Loucy (cell line): ENCODE measurements around the gene ZNF211.

Source experiments
- H2AFZ ChIP-seq: fragments of 200-600 bp; sonication (generic); 2 replicates; pipeline ENCODE4 v1.6.0; 2016; ENCODE audit warnings: antibody characterized with exemption, mild to moderate bottlenecking, low read length, moderate library complexity
- H3F3A ChIP-seq: fragments of 200-600 bp; 2 replicates; pipeline ENCODE4 v1.6.0; 2016; ENCODE audit warnings: antibody characterized with exemption, low read depth, mild to moderate bottlenecking
- H3K27me3 ChIP-seq: fragments of 200-600 bp; sonication (generic); 2 replicates; pipeline ENCODE4 v1.6.1; 2014; ENCODE audit warnings: low read length, mild to moderate bottlenecking; ENCODE audit not compliant: insufficient read depth, poor library complexity, severe bottlenecking
- H3K36me3 ChIP-seq: fragments of 200-600 bp; sonication (generic); 2 replicates; pipeline ENCODE4 v1.6.1; 2016; ENCODE audit warnings: low read length; ENCODE audit not compliant: insufficient read depth
- H3K4me1 ChIP-seq: fragments of 200-600 bp; sonication (generic); 2 replicates; pipeline ENCODE4 v1.5.1; 2014; ENCODE audit warnings: low read length, mild to moderate bottlenecking; ENCODE audit not compliant: insufficient read depth, poor library complexity, severe bottlenecking
- H3K4me2 ChIP-seq: fragments of 200-600 bp; sonication (generic); 2 replicates; pipeline ENCODE4 v1.6.0; 2014; ENCODE audit warnings: antibody characterized with exemption, low read length, low read depth, mild to moderate bottlenecking; ENCODE audit not compliant: poor library complexity, severe bottlenecking
- H3K4me3 ChIP-seq: fragments of 200-600 bp; sonication (generic); 2 replicates; pipeline ENCODE4 v1.5.1; 2014; ENCODE audit warnings: low read length, mild to moderate bottlenecking, mixed read lengths; ENCODE audit not compliant: poor library complexity, severe bottlenecking
- H3K79me2 ChIP-seq: fragments of 200-600 bp; sonication (generic); 2 replicates; pipeline ENCODE4 v1.6.1; 2014; ENCODE audit warnings: low read length; ENCODE audit not compliant: insufficient read depth
- H3K9ac ChIP-seq: fragments of 200-600 bp; sonication (generic); 2 replicates; pipeline ENCODE4 v1.6.0; 2014; ENCODE audit warnings: mild to moderate bottlenecking, low read depth, low read length, moderate library complexity; ENCODE audit not compliant: poor library complexity, severe bottlenecking
- H3K9me2 ChIP-seq: fragments of 200-600 bp; sonication (generic); replicated peaks from 2 replicates; pipeline ENCODE4 v1.6.1; 2016; ENCODE audit warnings: low read depth, low read length, mixed read lengths
- H3K9me3 ChIP-seq: fragments of 200-600 bp; sonication (generic); 2 replicates; pipeline ENCODE4 v1.6.1; 2014; ENCODE audit warnings: mild to moderate bottlenecking, antibody characterized with exemption, low read length, low read depth; ENCODE audit not compliant: insufficient read depth
- H4K20me1 ChIP-seq: fragments of 200-600 bp; sonication (generic); 2 replicates; pipeline ENCODE4 v1.6.0; 2014; ENCODE audit warnings: antibody characterized with exemption, low read length, mild to moderate bottlenecking; ENCODE audit not compliant: insufficient read depth, poor library complexity, severe bottlenecking
- CTCF ChIP-seq: fragments of 200-600 bp; sonication (generic); conservative IDR thresholded peaks from 2 replicates; pipeline ENCODE4 v1.5.1; 2014; ENCODE audit warnings: mild to moderate bottlenecking, antibody characterized with exemption, low read length
- EZH2phosphoT487 ChIP-seq: fragments of 200-600 bp; IDR thresholded peaks from 2 replicates; pipeline ENCODE4 v1.6.1; 2018; ENCODE audit warnings: antibody characterized with exemption, mild to moderate bottlenecking, moderate library complexity, borderline replicate concordance

ZNF211 gene

DNA sequence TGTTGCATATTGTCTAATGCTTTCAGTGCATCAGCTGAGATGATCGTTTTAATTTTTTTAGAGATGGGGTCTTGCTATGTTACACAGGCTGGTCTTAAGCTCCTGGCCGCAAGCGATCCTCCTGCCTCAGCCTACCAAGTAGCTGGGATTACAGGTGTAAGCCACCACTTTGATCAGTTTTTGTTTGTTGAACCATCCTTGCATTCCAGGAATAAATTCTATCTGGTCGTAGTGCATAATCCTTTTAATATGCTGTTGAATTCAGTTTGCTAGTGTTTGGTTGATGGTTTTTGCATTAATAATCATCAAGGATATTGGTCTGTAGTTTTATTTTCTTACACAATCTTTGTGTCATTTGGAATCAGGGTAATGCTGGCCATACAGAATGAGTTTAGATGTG is 4.4 kb downstream of the ZNF211 start:
- H3K4me3 ChIP-seq, result no peak overlapping the region
- no peak overlapping the region for H3K4me2 ChIP-seq
- H3K27me3 ChIP-seq, result no peaks in the 10 kb centered on the region
- no peak for TF ChIP-seq CTCF
- TF ChIP-seq EZH2phosphoT487, result no peak
- H2AFZ ChIP-seq, result no peak overlapping the region
- peaks cover 16% of the 10 kb centered on the region for H3K4me1 ChIP-seq
- no peaks in the 10 kb centered on the region for H3F3A ChIP-seq
- peaks cover 14% of the 10 kb centered on the region for H3K79me2 ChIP-seq
- peaks cover 44% of the 10 kb centered on the region for H3K36me3 ChIP-seq
- H3K9me3 ChIP-seq, result peaks cover 41% of the 10 kb centered on the region
- H3K9me2 ChIP-seq, result no peaks in the 10 kb centered on the region
- no peak overlapping the region for H3K9ac ChIP-seq
- H4K20me1 ChIP-seq, result no peaks in the 10 kb centered on the region

- no peaks in the 10 kb centered on the region for H3F3A ChIP-seq
- no peak overlapping the region for H3K4me3 ChIP-seq
- peaks cover 43% of the 10 kb centered on the region for H3K36me3 ChIP-seq
- no peaks in the 10 kb centered on the region for H3K27me3 ChIP-seq
- TF ChIP-seq CTCF (no peak), EZH2phosphoT487 (no peak)
- H3K9ac ChIP-seq, result no peak overlapping the region
- no peak overlapping the region for H2AFZ ChIP-seq
- H3K9me2 ChIP-seq, result no peaks in the 10 kb centered on the region
- H4K20me1 ChIP-seq, result no peaks in the 10 kb centered on the region
- no peaks in the 10 kb centered on the region for H3K79me2 ChIP-seq
- H3K9me3 ChIP-seq, result peaks cover 40% of the 10 kb centered on the region
- no peaks in the 10 kb centered on the region for H3K4me1 ChIP-seq
- H3K4me2 ChIP-seq, result no peak overlapping the region
Observed at GRCh38 chr19:57641715-57642234, 8.8 kb downstream of the ZNF211 start.

DNA sequence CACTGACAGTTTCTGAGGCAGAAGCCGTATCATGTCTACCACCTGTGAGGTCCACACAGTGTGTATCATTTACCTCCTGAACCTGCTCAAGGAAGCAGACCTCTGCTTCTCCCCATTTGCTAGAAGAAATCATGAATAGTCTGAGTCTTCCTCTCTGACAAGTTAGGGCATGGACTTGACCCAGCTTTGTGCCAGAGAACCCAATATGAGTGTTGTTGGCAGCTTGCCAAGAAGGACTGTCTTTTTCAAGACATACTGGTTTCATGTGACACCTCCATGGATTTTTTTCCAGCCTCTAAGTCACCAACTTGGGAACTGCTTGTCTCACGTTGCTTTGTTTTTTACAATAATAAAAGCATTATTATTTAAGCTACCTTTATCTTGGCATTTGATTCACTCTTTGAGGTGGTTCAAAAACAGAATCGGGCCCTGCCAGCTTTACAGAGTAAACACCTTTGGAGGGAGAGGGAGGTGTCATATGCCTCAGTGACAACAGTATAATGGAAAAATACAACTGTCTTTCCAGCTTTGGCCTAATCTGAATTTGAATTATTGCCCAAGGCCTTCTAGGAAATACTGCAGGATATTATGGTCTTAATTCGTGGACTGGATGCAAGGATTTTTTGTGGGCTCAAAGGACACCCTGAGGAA is 9.6 kb downstream of the ZNF211 start:
- H3K9ac ChIP-seq, result no peak overlapping the region
- no peaks in the 10 kb centered on the region for H3K4me1 ChIP-seq
- H2AFZ ChIP-seq, result no peak overlapping the region
- no peak overlapping the region for H3K4me3 ChIP-seq
- H3K27me3 ChIP-seq, result no peaks in the 10 kb centered on the region
- peaks cover 33% of the 10 kb centered on the region for H3K9me3 ChIP-seq
- peaks cover 37% of the 10 kb centered on the region for H3K36me3 ChIP-seq
- H3K9me2 ChIP-seq, result no peaks in the 10 kb centered on the region
- TF ChIP-seq CTCF (no peak), EZH2phosphoT487 (no peak)
- H4K20me1 ChIP-seq, result no peaks in the 10 kb centered on the region
- no peaks in the 10 kb centered on the region for H3K79me2 ChIP-seq
- no peak overlapping the region for H3K4me2 ChIP-seq
- no peaks in the 10 kb centered on the region for H3F3A ChIP-seq
